A549 treated with ZK216348 at 1 μM for 4 hours (cell line): ENCODE results near the gene NACA2. TPM values are rescaled to one million over a fixed set of nuclear protein-coding genes. Genes with fewer than 3 reads are reported as not detected.

ENCODE experiments used
- total RNA-seq: library from RNA; stranded (reverse); fragments of 200-300 nt; extraction: Qiagen RNA extraction; gene quantifications from 5 replicates; pipeline ENCODE4 v1.2.3, GENCODE V29; 2022; ENCODE audit warnings: low read depth

Gene NACA2
- total RNA-seq, result not detected in 5 replicates

GRCh38 chr17:61591018-61591417 lies at the start of gene NACA2:
NACA2 (minus strand) TSS chr17:61591219; CDS start chr17:61591180, 39 bp downstream.

Other genes starting within 250 kb of the NACA2 start
- 3.5 to 7.0 TPM (median 6.9 TPM) in 5 replicates for gene TBX2, start 191.4 kb downstream of the NACA2 start, total RNA-seq
- gene TBX4, start 138.8 kb downstream of the NACA2 start, total RNA-seq, result 0.20 to 1.1 TPM (median 0.22 TPM) in 4 of 5 replicates, not detected in the other